ENCODE results near the gene CHCT1.
"Not testable (repeated sequence)": the region's sequence is repeated elsewhere in the genome, so short reads cannot be mapped to it uniquely, and the experiment has no call there.

CHCT1 gene

DNA sequence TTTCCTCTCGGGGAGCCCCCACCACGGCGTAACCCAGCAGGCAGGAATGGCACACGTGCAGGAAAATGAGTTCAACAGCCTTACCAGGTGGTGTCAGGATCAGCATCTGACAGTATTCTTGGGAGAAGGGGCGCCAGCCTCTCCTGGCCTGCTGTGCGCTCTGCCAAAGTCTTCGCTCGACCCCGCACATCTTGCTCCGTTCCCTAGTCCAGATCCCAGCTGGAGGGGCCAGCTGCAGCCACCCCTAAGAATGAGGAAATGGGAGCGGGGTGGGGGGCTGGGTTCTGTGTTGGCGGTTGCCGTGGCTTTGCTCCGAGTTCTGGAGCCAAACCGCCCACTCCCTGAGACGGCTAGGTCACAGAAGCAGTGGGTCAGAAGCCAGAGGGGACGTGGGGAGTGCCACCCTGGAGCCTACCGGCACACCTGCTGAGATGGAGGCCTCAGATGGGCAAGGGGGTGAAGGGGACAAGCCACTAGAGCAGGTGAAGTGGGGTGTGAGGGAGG lies at the start of gene CHCT1:
TSS of gene CHCT1 (plus strand) at position 328 of the 504 bp plus-strand sequence. CDS start at position 432, 104 bp downstream.
- Histone ChIP-seq H3K9ac (ENCODE audit: low read length) (peak within 1 kb of the TSS; percentile 72), H3K4me1 (ENCODE audit: insufficient read depth, low read length, severe bottlenecking) (peaks cover 16% of the 10 kb centered on the region), H3K36me3 (ENCODE audit: insufficient read depth, low read length) (no peaks in the 10 kb centered on the region; the same call in 1 of the 2 replicates), H3K27ac (ENCODE audit: low read depth, low read length, poor library complexity, severe bottlenecking) (no peak within 1 kb of the TSS), H4K20me1 (ENCODE audit: insufficient read depth, low read length) (no peaks in the 10 kb centered on the region), H3K9me2 (ENCODE audit: low read depth, low read length) (no peaks in the 10 kb centered on the region), H3K79me2 (ENCODE audit: insufficient read depth, low read length) (no peaks in the 10 kb centered on the region), H2AFZ (ENCODE audit: low read length) (peak within 1 kb of the TSS; percentile 4), H3K4me3 (ENCODE audit: low read depth, low read length, poor library complexity, severe bottlenecking) (peak within 1 kb of the TSS; percentile 69), H3K4me2 (ENCODE audit: low read length) (peak within 1 kb of the TSS; percentile 88), H3K27me3 (ENCODE audit: insufficient read depth, low read length) (peaks cover 5% of the 10 kb centered on the region; the same call in 1 of the 2 replicates), H3F3A (ENCODE audit: insufficient read depth, low read length) (no peaks in the 10 kb centered on the region), H3K9me3 (ENCODE audit: low read length) (no peaks in the 10 kb centered on the region)
- TF ChIP-seq, protein P1, sequence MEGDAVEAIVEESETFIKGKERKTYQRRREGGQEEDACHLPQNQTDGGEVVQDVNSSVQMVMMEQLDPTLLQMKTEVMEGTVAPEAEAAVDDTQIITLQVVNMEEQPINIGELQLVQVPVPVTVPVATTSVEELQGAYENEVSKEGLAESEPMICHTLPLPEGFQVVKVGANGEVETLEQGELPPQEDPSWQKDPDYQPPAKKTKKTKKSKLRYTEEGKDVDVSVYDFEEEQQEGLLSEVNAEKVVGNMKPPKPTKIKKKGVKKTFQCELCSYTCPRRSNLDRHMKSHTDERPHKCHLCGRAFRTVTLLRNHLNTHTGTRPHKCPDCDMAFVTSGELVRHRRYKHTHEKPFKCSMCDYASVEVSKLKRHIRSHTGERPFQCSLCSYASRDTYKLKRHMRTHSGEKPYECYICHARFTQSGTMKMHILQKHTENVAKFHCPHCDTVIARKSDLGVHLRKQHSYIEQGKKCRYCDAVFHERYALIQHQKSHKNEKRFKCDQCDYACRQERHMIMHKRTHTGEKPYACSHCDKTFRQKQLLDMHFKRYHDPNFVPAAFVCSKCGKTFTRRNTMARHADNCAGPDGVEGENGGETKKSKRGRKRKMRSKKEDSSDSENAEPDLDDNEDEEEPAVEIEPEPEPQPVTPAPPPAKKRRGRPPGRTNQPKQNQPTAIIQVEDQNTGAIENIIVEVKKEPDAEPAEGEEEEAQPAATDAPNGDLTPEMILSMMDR (IDR thresholded peaks at IDR 0.05; ENCODE audit: low read length): no peak
- no peak for TF ChIP-seq EZH2 (IDR thresholded peaks at IDR 0.05; ENCODE audit: borderline replicate concordance, low read length)

DNA sequence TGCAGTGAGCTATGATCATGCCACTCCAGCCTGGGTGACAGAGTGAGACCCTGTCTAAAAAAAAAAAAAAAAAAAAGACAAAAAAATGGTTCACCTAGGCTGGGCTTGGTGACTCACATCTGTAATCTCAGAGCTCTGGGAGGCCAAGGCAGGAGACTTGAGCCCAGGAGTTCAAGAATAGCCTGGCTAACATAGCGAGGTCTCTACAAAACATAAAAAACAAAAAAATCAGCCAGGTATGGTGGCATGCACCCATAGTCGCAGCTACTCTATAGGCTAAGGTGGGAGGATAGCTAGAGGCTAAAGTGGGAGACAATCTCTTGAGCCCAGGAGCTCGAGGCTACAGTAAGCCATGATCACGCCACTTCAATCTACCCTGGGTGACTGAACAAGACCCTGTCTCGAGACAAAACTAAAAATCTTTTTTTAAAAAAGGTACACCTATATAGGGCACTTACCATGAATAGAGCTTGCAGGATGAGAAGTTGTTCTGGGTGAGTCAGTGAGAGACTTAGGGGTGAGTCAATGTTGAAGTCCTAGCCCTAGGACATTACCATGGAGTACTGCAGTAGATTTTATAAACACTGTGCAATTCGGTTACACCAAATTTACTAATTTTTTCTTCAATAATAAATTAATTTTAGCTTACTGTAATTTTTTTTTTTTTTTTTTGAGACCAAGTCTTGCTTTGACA lies 49.4 kb upstream of the CHCT1 start:
- no peak overlapping the region for H3K9ac ChIP-seq (ENCODE audit: low read length)

DNA sequence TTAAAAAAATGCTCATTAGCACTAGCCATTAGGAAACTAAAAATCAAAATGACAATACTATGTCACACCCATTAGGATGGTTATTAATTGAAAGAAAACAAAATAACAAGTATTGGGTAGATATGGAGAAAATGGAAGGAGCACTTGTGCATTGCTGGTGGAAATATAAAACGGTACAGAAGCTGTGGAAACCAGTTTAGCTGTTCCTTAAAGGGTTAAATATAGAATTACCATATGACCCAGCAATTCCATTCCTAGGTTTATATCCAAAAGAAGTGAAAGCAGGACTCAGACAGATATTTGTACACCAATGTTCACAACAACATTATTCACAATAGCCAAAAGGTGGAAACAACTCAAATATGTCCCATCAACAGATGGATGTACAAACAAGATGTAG lies 44.1 kb upstream of the CHCT1 start:
- H3F3A ChIP-seq (ENCODE audit: insufficient read depth, low read length); H3K4me3 ChIP-seq (ENCODE audit: low read depth, low read length, poor library complexity, severe bottlenecking); H2AFZ ChIP-seq (ENCODE audit: low read length); H3K36me3 ChIP-seq (ENCODE audit: insufficient read depth, low read length); H3K9ac ChIP-seq (ENCODE audit: low read length); H3K27me3 ChIP-seq (ENCODE audit: insufficient read depth, low read length); H4K20me1 ChIP-seq (ENCODE audit: insufficient read depth, low read length); H3K79me2 ChIP-seq (ENCODE audit: insufficient read depth, low read length); H3K9me3 ChIP-seq (ENCODE audit: low read length); H3K4me2 ChIP-seq (ENCODE audit: low read length); H3K4me1 ChIP-seq (ENCODE audit: insufficient read depth, low read length, severe bottlenecking); H3K27ac ChIP-seq (ENCODE audit: low read depth, low read length, poor library complexity, severe bottlenecking); H3K9me2 ChIP-seq (ENCODE audit: low read depth, low read length): not testable (repeated sequence)

More for the DNA sequence above, 49.4 kb upstream of the CHCT1 start:
- Histone ChIP-seq H3F3A (ENCODE audit: insufficient read depth, low read length) (no peaks in the 10 kb centered on the region), H3K9me3 (ENCODE audit: low read length) (no peaks in the 10 kb centered on the region), H2AFZ (ENCODE audit: low read length) (no peak overlapping the region), H3K27ac (ENCODE audit: low read depth, low read length, poor library complexity, severe bottlenecking) (no peak overlapping the region), H4K20me1 (ENCODE audit: insufficient read depth, low read length) (no peaks in the 10 kb centered on the region), H3K79me2 (ENCODE audit: insufficient read depth, low read length) (0 out of 2 replicates have a peak, but pooled peaks cover 2% of the 10 kb centered on the region), H3K36me3 (ENCODE audit: insufficient read depth, low read length) (no peaks in the 10 kb centered on the region), H3K4me2 (ENCODE audit: low read length) (no peak overlapping the region), H3K4me1 (ENCODE audit: insufficient read depth, low read length, severe bottlenecking) (no peaks in the 10 kb centered on the region), H3K27me3 (ENCODE audit: insufficient read depth, low read length) (no peaks in the 10 kb centered on the region), H3K4me3 (ENCODE audit: low read depth, low read length, poor library complexity, severe bottlenecking) (no peak overlapping the region), H3K9me2 (ENCODE audit: low read depth, low read length) (no peaks in the 10 kb centered on the region)
- TF ChIP-seq, protein P1 (IDR thresholded peaks at IDR 0.05; ENCODE audit: low read length): no peak
- TF ChIP-seq EZH2 (IDR thresholded peaks at IDR 0.05; ENCODE audit: borderline replicate concordance, low read length): no peak

DNA sequence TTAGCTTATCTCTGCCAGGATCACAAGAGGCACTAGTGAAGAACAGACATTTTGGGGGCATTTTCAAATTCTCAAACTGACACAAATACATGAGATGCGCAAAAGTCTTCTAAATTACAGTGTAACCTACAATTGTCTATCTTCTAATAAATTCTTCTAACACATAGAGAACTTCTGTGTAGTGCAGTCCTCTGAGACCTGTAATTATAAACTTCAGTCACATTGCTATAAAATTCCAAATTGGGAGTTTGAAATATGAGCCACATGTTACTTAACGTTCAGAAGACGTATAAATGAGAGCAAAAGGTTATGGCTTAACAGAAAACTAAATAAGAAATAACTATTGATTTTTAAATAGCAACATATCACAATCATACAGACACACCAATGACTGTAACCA lies 42.8 kb upstream of the CHCT1 start:
- H3K9me3 ChIP-seq (ENCODE audit: low read length); H3K36me3 ChIP-seq (ENCODE audit: insufficient read depth, low read length); H3K4me1 ChIP-seq (ENCODE audit: insufficient read depth, low read length, severe bottlenecking); H3K4me2 ChIP-seq (ENCODE audit: low read length); H3K9ac ChIP-seq (ENCODE audit: low read length); H3F3A ChIP-seq (ENCODE audit: insufficient read depth, low read length); H3K4me3 ChIP-seq (ENCODE audit: low read depth, low read length, poor library complexity, severe bottlenecking); H4K20me1 ChIP-seq (ENCODE audit: insufficient read depth, low read length); H3K9me2 ChIP-seq (ENCODE audit: low read depth, low read length); H3K79me2 ChIP-seq (ENCODE audit: insufficient read depth, low read length); H3K27me3 ChIP-seq (ENCODE audit: insufficient read depth, low read length); H2AFZ ChIP-seq (ENCODE audit: low read length); H3K27ac ChIP-seq (ENCODE audit: low read depth, low read length, poor library complexity, severe bottlenecking): not testable (repeated sequence)

Data from OCI-LY1 (cell line).